ENCODE results near the gene NCOA1.

DNA sequence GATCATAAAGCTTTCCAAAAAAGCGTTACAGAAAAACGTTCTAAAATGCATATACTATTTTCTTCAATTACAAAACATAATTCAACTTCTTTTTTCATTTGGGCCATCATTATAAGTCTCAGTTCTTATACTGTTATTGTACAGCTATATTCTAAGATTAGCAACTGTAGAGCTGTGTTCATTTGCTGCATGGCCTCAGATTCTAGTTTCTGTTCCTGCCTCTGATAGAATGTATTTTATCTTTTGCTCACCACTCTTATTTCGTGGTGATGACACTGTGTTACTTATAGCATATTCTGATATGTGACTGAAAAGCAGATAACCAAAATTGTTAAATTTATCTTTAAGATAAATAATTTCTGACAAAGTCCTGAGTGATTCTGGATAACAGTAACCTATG, 234.9 kb downstream of the NCOA1 start:
- TF ChIP-seq EZH2phosphoT487 (IDR thresholded peaks at IDR 0.05; ENCODE audit: borderline replicate concordance, low read length): no peak
- TF ChIP-seq, protein P1, sequence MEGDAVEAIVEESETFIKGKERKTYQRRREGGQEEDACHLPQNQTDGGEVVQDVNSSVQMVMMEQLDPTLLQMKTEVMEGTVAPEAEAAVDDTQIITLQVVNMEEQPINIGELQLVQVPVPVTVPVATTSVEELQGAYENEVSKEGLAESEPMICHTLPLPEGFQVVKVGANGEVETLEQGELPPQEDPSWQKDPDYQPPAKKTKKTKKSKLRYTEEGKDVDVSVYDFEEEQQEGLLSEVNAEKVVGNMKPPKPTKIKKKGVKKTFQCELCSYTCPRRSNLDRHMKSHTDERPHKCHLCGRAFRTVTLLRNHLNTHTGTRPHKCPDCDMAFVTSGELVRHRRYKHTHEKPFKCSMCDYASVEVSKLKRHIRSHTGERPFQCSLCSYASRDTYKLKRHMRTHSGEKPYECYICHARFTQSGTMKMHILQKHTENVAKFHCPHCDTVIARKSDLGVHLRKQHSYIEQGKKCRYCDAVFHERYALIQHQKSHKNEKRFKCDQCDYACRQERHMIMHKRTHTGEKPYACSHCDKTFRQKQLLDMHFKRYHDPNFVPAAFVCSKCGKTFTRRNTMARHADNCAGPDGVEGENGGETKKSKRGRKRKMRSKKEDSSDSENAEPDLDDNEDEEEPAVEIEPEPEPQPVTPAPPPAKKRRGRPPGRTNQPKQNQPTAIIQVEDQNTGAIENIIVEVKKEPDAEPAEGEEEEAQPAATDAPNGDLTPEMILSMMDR (IDR thresholded peaks at IDR 0.05; ENCODE audit: low read depth, low read length, poor library complexity, severe bottlenecking): no peak
